ENCODE measurements around the gene WDR90. TPM values are rescaled to one million over a fixed set of nuclear protein-coding genes. Genes with fewer than 3 reads are reported as not detected.

Gene WDR90
- total and polyA plus RNA-seq, 2 experiments from 2014 or later = 25.9 to 42.2 TPM

- no peak for TF ChIP-seq REST (IDR thresholded peaks at IDR 0.05; ENCODE audit: unreplicated experiment)
- TF ChIP-seq ZNF114 (CRISPR knock-in tag; IDR thresholded peaks at IDR 0.05) = no peak
Measured at GRCh38 chr16:609984-610383, 39.2 kb upstream of the WDR90 start (continued).

- DNase-seq (ENCODE audit: low spot score) = peak; percentile 88
- no peaks in the 10 kb centered on the region for H3K79me2 ChIP-seq (replicated peaks; ENCODE audit: insufficient read depth)
- H3K27ac Mint-ChIP-seq = peak overlapping the region; percentile 25; the same call in 1 of the 2 replicates
- H3K4me3 ChIP-seq = no peak overlapping the region
- H3K27me3 ChIP-seq (ENCODE audit: insufficient read depth) = no peaks in the 10 kb centered on the region
- H3K9me3 Mint-ChIP-seq = peaks cover 13% of the 10 kb centered on the region
- 0 out of 2 replicates have a peak overlapping the region, but pooled peaks have one; percentile 59 for H3K27ac ChIP-seq (ENCODE audit: low read depth)
- H3F3A ChIP-seq (replicated peaks; ENCODE audit: low read depth) = peaks cover 4% of the 10 kb centered on the region
- H3K4me3 Mint-ChIP-seq = no peak overlapping the region
- H3K27me3 Mint-ChIP-seq (ENCODE audit: insufficient read depth, low read depth, poor library complexity) = peaks cover 12% of the 10 kb centered on the region
- H4K20me1 ChIP-seq (replicated peaks; ENCODE audit: insufficient read depth) = peaks cover 4% of the 10 kb centered on the region
- no peaks in the 10 kb centered on the region for H3K4me1 ChIP-seq (ENCODE audit: insufficient read depth)
- ATAC-seq = peak; percentile 95
- peaks cover 9% of the 10 kb centered on the region for H3K4me1 Mint-ChIP-seq
- peaks cover 14% of the 10 kb centered on the region; the same call in 2 of the 3 replicates for H3K36me3 Mint-ChIP-seq (ENCODE audit: low read depth)
- no peak overlapping the region for H3K4me2 ChIP-seq
- H3K36me3 ChIP-seq (ENCODE audit: insufficient read depth) = no peaks in the 10 kb centered on the region
- no peaks in the 10 kb centered on the region for H3K9me2 ChIP-seq (ENCODE audit: insufficient read depth)
- H2AFZ ChIP-seq = no peak overlapping the region
- peak; percentile 83 to 91 for TF ChIP-seq CTCF (conservative IDR thresholded peaks at IDR 0.05; ENCODE audit: low read depth in 2 of 2)
- no peak for TF ChIP-seq JUNB (IDR thresholded peaks at IDR 0.05; ENCODE audit: unreplicated experiment)
- TF ChIP-seq CREB1 (CRISPR knock-in tag; IDR thresholded peaks at IDR 0.05; ENCODE audit: low read depth) = peak; percentile 21; the same call in 1 of the 2 replicates
- TF ChIP-seq ZNF331 (CRISPR knock-in tag; IDR thresholded peaks at IDR 0.05; ENCODE audit: low read depth) = no peak
- TF ChIP-seq EZH2 (IDR thresholded peaks at IDR 0.05; ENCODE audit: low read depth, unreplicated experiment) = no peak
- no peak for TF ChIP-seq EZH2phosphoT487 (IDR thresholded peaks at IDR 0.05; ENCODE audit: unreplicated experiment)
- no peak for TF ChIP-seq POLR2AphosphoS5 (IDR thresholded peaks at IDR 0.05; ENCODE audit: low read depth)
- TF ChIP-seq ETS1 (IDR thresholded peaks at IDR 0.05) = no peak
- no peak for TF ChIP-seq REST (IDR thresholded peaks at IDR 0.05; ENCODE audit: unreplicated experiment)
- TF ChIP-seq NANOG (IDR thresholded peaks at IDR 0.05; ENCODE audit: borderline replicate concordance) = no peak
- TF ChIP-seq STAT1 (IDR thresholded peaks at IDR 0.05; ENCODE audit: unreplicated experiment) = no peak
Measured at GRCh38 chr16:610513-611381, 38.4 kb upstream of the WDR90 start.
